Neural progenitor cell (in vitro differentiated cells): ENCODE results near the gene BDH1. TPM values are rescaled to one million over a fixed set of nuclear protein-coding genes. Genes with fewer than 3 reads are reported as not detected.

ENCODE experiments used
- DNase-seq: peaks from one replicate; pipeline ENCODE4 v3.0.0-alpha.2; 2016; ENCODE audit warnings: low spot score
- H2AFZ ChIP-seq: fragments of 200-600 bp; sonication (generic); replicated peaks from 2 replicates; pipeline ENCODE4 v1.6.1; 2016; ENCODE audit warnings: antibody characterized with exemption
- H3F3A ChIP-seq: fragments of 200-600 bp; sonication (generic); 2 replicates; pipeline ENCODE4 v1.6.1; 2016; ENCODE audit warnings: antibody characterized with exemption, low read depth
- H3K27ac ChIP-seq: fragments of 200-600 bp; sonication (generic); 2 replicates; pipeline ENCODE4 v1.5.1; 2016; ENCODE audit warnings: mild to moderate bottlenecking
- H3K27me3 ChIP-seq: fragments of 200-600 bp; sonication (generic); 2 replicates; pipeline ENCODE4 v1.6.1; 2016; ENCODE audit warnings: mild to moderate bottlenecking, moderate library complexity
- H3K36me3 ChIP-seq: fragments of 200-600 bp; sonication (generic); 2 replicates; pipeline ENCODE4 v1.5.1; 2016
- H3K4me1 ChIP-seq: fragments of 200-600 bp; sonication (generic); 2 replicates; pipeline ENCODE4 v1.6.1; 2016; ENCODE audit warnings: mixed run types
- H3K4me2 ChIP-seq: fragments of 200-600 bp; sonication (generic); 2 replicates; pipeline ENCODE4 v1.6.1; 2016
- H3K4me3 ChIP-seq: fragments of 200-600 bp; sonication (generic); 2 replicates; pipeline ENCODE4 v1.5.1; 2016
- H3K79me2 ChIP-seq: fragments of 200-600 bp; sonication (generic); 2 replicates; pipeline ENCODE4 v1.6.1; 2016; ENCODE audit warnings: low read depth
- H3K9ac ChIP-seq: fragments of 200-600 bp; sonication (generic); 2 replicates; pipeline ENCODE4 v1.6.1; 2016
- H3K9me3 ChIP-seq: fragments of 200-600 bp; sonication (generic); 2 replicates; pipeline ENCODE4 v1.5.1; 2016; ENCODE audit warnings: low read depth
- H4K20me1 ChIP-seq: fragments of 200-600 bp; sonication (generic); 2 replicates; pipeline ENCODE4 v1.6.1; 2016; ENCODE audit warnings: low read depth
- H3K27ac Mint-ChIP-seq: 3 replicates; pipeline ENCODE4 v1.8.0; 2021; ENCODE audit warnings: mixed read lengths
- H3K27me3 Mint-ChIP-seq: 2 replicates; pipeline ENCODE4 v1.8.0; 2022; ENCODE audit warnings: low read depth, mild to moderate bottlenecking, inconsistent platforms, moderate library complexity, mixed read lengths; ENCODE audit not compliant: insufficient read depth
- H3K36me3 Mint-ChIP-seq: 3 replicates; pipeline ENCODE4 v1.8.0; 2021; ENCODE audit warnings: mixed read lengths
- H3K4me1 Mint-ChIP-seq: 3 replicates; pipeline ENCODE4 v1.8.0; 2021; ENCODE audit warnings: mixed read lengths
- H3K4me3 Mint-ChIP-seq: 3 replicates; pipeline ENCODE4 v1.8.0; 2021; ENCODE audit warnings: mild to moderate bottlenecking, moderate library complexity, mixed read lengths
- H3K9me3 Mint-ChIP-seq: 3 replicates; pipeline ENCODE4 v1.8.0; 2020; ENCODE audit warnings: mixed read lengths
- EZH2 ChIP-seq: fragments of 200-600 bp; sonication (generic); IDR thresholded peaks from 2 replicates; pipeline ENCODE4 v1.6.1; 2017; ENCODE audit warnings: antibody characterized with exemption, mild to moderate bottlenecking, moderate library complexity
- EZH2phosphoT487 ChIP-seq: fragments of 200-600 bp; sonication (generic); IDR thresholded peaks from 2 replicates; pipeline ENCODE4 v1.6.1; 2017; ENCODE audit warnings: antibody characterized with exemption
- total RNA-seq: library from RNA; depleted of rRNA; stranded (reverse); fragments of >200 nt; gene quantifications from 2 replicates; pipeline ENCODE4 v1.2.3, GENCODE V29; 2015; ENCODE audit warnings: low replicate concordance
- TF ChIP-seq, protein P1 (sequence below): fragments of 200-600 bp; sonication (generic); IDR thresholded peaks from 2 replicates; pipeline ENCODE4 v1.5.1; 2017; ENCODE audit warnings: antibody characterized with exemption, mild to moderate bottlenecking

The BDH1 gene
- total RNA-seq, 1 donor from 2014 or later: 19.4 TPM

DNA sequence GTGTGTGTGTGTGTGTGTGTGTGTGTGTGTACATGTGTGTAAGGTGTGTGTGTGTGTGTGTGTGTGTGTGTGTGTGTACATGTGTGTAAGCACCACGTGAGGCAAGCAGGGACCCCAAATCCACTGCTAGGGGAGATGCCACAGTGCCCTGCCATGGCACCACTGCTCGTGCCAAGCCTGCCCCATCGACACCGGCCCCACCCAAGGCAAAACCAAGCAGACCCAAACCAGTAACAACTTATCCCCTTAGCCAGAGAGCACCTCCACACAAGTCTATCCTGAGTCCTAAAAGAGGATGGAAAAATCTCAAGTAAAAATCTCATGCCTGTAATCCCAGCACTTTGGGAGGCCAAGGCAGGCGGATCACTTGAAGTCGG is 45.1 kb downstream of the BDH1 start:
- no peak for TF ChIP-seq EZH2phosphoT487
- TF ChIP-seq EZH2: no peak
- TF ChIP-seq, protein P1, sequence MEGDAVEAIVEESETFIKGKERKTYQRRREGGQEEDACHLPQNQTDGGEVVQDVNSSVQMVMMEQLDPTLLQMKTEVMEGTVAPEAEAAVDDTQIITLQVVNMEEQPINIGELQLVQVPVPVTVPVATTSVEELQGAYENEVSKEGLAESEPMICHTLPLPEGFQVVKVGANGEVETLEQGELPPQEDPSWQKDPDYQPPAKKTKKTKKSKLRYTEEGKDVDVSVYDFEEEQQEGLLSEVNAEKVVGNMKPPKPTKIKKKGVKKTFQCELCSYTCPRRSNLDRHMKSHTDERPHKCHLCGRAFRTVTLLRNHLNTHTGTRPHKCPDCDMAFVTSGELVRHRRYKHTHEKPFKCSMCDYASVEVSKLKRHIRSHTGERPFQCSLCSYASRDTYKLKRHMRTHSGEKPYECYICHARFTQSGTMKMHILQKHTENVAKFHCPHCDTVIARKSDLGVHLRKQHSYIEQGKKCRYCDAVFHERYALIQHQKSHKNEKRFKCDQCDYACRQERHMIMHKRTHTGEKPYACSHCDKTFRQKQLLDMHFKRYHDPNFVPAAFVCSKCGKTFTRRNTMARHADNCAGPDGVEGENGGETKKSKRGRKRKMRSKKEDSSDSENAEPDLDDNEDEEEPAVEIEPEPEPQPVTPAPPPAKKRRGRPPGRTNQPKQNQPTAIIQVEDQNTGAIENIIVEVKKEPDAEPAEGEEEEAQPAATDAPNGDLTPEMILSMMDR: no peak
- Histone ChIP-seq H3K9ac (no peak overlapping the region), H3K9me3 (no peaks in the 10 kb centered on the region), H4K20me1 (no peaks in the 10 kb centered on the region), H3K4me3 (no peak overlapping the region), H3K79me2 (no peaks in the 10 kb centered on the region), H3K27me3 (no peaks in the 10 kb centered on the region), H3K4me1 (peaks cover 6% of the 10 kb centered on the region), H3K36me3 (no peaks in the 10 kb centered on the region), H3K27ac (no peak overlapping the region), H3K4me2 (no peak overlapping the region), H3F3A (no peaks in the 10 kb centered on the region), H2AFZ (no peak overlapping the region)
- Mint-ChIP-seq H3K9me3 (no peaks in the 10 kb centered on the region), H3K27me3 (peaks cover 9% of the 10 kb centered on the region), H3K36me3 (peaks cover 1% of the 10 kb centered on the region), H3K4me1 (peaks cover 13% of the 10 kb centered on the region), H3K27ac (no peak overlapping the region), H3K4me3 (no peak overlapping the region)
- DNase-seq: no peak

DNA sequence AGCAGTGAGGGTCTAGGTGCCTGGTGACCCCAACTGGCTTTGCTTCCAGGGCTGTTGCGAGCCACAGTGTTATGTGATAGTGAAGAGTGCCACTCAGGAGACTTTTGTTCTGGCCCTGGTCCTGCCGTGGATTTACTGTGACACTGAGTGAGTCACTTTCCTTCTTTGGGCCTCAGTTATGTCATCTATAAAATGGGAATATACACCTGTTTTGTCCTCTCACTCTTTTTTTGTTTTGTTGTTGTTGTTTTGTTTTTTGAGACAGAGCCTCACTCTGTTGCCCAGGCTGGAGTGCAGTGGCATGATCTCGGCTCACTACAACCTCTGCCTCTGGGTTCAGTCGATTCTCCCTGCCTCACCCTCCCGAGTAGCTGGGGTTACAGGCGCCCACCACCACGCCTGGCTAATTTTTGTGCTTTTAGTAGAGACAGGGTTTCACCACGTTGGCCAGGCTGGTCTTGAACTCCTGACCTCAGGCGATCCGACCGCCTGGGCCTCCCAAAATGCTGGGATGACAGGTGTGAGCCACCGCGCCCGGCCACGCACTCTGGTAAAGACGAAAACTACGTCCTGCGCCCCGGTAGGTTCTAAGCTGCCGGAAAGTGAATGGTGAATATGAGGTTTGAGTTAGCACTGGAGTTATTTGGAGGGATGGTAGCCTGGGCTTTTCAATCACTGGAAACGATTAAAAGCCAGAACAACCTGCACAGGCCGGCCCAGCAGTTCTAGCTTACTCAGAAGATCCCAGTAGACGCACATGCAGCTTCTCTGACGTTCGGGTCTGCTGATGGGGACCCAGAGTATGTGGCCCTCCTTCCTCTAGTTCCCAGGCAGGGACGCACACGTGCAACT is 46.6 kb downstream of the BDH1 start:
- H3K9me3 ChIP-seq: no peaks in the 10 kb centered on the region
- peak overlapping the region; percentile 18 for H3K4me3 Mint-ChIP-seq
- no peaks in the 10 kb centered on the region for H3K27me3 ChIP-seq
- peaks cover 16% of the 10 kb centered on the region for H3K27me3 Mint-ChIP-seq
- peak overlapping the region; percentile 93 for H3K27ac Mint-ChIP-seq
- no peaks in the 10 kb centered on the region for H3K9me3 Mint-ChIP-seq
- no peak overlapping the region for H3K9ac ChIP-seq
- DNase-seq: no peak
- H3K4me3 ChIP-seq: no peak overlapping the region
- peak overlapping the region; percentile 64 for H3K4me2 ChIP-seq
- peaks cover 14% of the 10 kb centered on the region for H3K4me1 ChIP-seq
- no peaks in the 10 kb centered on the region for H4K20me1 ChIP-seq
- peaks cover 26% of the 10 kb centered on the region for H3K4me1 Mint-ChIP-seq
- no peaks in the 10 kb centered on the region for H3K79me2 ChIP-seq
- no peak for TF ChIP-seq EZH2
- TF ChIP-seq EZH2phosphoT487: no peak
- TF ChIP-seq, protein P1: no peak
- peaks cover 1% of the 10 kb centered on the region for H3K36me3 Mint-ChIP-seq
- no peaks in the 10 kb centered on the region for H3F3A ChIP-seq
- no peak overlapping the region for H3K27ac ChIP-seq
- H2AFZ ChIP-seq: peak overlapping the region; percentile 86
- H3K36me3 ChIP-seq: no peaks in the 10 kb centered on the region

DNA sequence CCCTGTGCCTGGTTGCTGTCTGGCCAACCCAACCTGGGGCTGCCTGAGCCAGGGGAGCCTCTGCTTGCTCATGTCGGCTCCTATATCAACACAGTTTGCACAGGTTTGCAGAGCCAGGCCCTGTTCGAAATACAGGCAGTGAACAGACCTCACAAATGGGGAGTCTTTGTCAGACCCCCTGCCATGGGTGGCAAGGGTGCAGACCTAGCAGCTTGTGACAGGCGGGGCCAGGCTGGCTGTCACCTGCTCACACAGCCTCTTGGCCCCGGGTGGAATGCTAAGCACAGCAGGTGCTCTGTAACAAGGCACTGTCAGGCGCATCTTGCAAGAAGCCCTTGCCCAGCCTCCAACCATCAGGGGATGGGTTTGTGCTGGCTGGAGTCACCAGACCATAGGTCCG is 47.3 kb downstream of the BDH1 start:
- Mint-ChIP-seq H3K4me3 (no peak overlapping the region), H3K27me3 (peaks cover 16% of the 10 kb centered on the region), H3K36me3 (peaks cover 1% of the 10 kb centered on the region), H3K4me1 (peaks cover 26% of the 10 kb centered on the region), H3K27ac (no peak overlapping the region), H3K9me3 (no peaks in the 10 kb centered on the region)
- no peaks in the 10 kb centered on the region for H3K36me3 ChIP-seq
- no peak overlapping the region for H3K4me2 ChIP-seq
- peaks cover 15% of the 10 kb centered on the region for H3K4me1 ChIP-seq
- TF ChIP-seq EZH2 (no peak), EZH2phosphoT487 (no peak)
- TF ChIP-seq, protein P1: no peak
- no peaks in the 10 kb centered on the region for H3K9me3 ChIP-seq
- no peak overlapping the region for H3K4me3 ChIP-seq
- H2AFZ ChIP-seq: no peak overlapping the region
- no peaks in the 10 kb centered on the region for H3K79me2 ChIP-seq
- H4K20me1 ChIP-seq: no peaks in the 10 kb centered on the region
- H3K27me3 ChIP-seq: no peaks in the 10 kb centered on the region
- H3K9ac ChIP-seq: no peak overlapping the region
- H3F3A ChIP-seq: no peaks in the 10 kb centered on the region
- no peak overlapping the region for H3K27ac ChIP-seq
- peak; percentile 17 for DNase-seq
